K562 (cell line): Measurements from ENCODE around the gene WBP1L.

Experiments used
- CREB5 ChIP-seq: fragments of 250-450 bp; sonication (Bioruptor Pico); IDR thresholded peaks from 2 replicates; pipeline ENCODE4 v1.5.0; 2020; ENCODE audit warnings: mild to moderate bottlenecking
- CTCF ChIP-seq, 3 experiments: IDR thresholded peaks in 2 of 3; conservative IDR thresholded peaks in 1 of 3; 2 replicates each; pipeline ENCODE4 v1.5.1; 2011 to 2012; ENCODE audit warnings: low read length in 3 of 3, mild to moderate bottlenecking in 3 of 3, control low read depth in 2 of 3, improper control_type of control experiment in 1 of 3, inconsistent platforms in 1 of 3, low read depth in 1 of 3, mixed read lengths in 1 of 3, moderate library complexity in 1 of 3; ENCODE audit not compliant: insufficient read depth in 2 of 3
- HMBOX1 ChIP-seq: sonication (generic); IDR thresholded peaks from 2 replicates; pipeline ENCODE4 v1.6.1; 2016
- LEF1 ChIP-seq: fragments of 450-650 bp; IDR thresholded peaks from 2 replicates; pipeline ENCODE4 v1.6.1; 2016; ENCODE audit warnings: mild to moderate bottlenecking
- MTA2 ChIP-seq: fragments of 450-650 bp; IDR thresholded peaks from 2 replicates; pipeline ENCODE4 v1.6.1; 2016; ENCODE audit warnings: low read depth
- POLR2A ChIP-seq: fragments of 450-650 bp; conservative IDR thresholded peaks from 2 replicates; pipeline ENCODE4 v1.6.1; 2016
- POLR2AphosphoS5 ChIP-seq: IDR thresholded peaks from 2 replicates; pipeline ENCODE4 v1.6.1; 2011; ENCODE audit warnings: mild to moderate bottlenecking, low read depth, low read length, moderate library complexity; ENCODE audit not compliant: control insufficient read depth, insufficient read depth
- RFX1 ChIP-seq: fragments of 450-650 bp; IDR thresholded peaks from 2 replicates; pipeline ENCODE4 v1.6.1; 2016; ENCODE audit warnings: mild to moderate bottlenecking, moderate library complexity
- SPI1 ChIP-seq: IDR thresholded peaks from 2 replicates; pipeline ENCODE4 v1.6.1; 2011; ENCODE audit warnings: low read depth, low read length, control low read depth, borderline replicate concordance
- TFAP4 ChIP-seq: sonication (generic); formaldehyde crosslinking; IDR thresholded peaks from 2 replicates; pipeline ENCODE4 v1.8.0; 2022; ENCODE audit warnings: missing genetic modification reagents, mild to moderate bottlenecking, moderate library complexity, borderline replicate concordance
- ZNF311 ChIP-seq: fragments of 250-450 bp; sonication (Bioruptor Pico); IDR thresholded peaks from 2 replicates; pipeline ENCODE4 v1.4.0; 2020; ENCODE audit warnings: mild to moderate bottlenecking, moderate library complexity
- ZNF512 ChIP-seq: IDR thresholded peaks from 2 replicates; pipeline ENCODE4 v1.6.1; 2016; ENCODE audit warnings: missing genetic modification characterization, missing compliant biosample characterization
- ZNF766 ChIP-seq: fragments of 200-800 bp; sonication (Bioruptor generic); conservative IDR thresholded peaks from 2 replicates; pipeline ENCODE4 v1.6.1; 2016; ENCODE audit warnings: missing genetic modification characterization, missing compliant biosample characterization
- ZZZ3 ChIP-seq: fragments of 450-650 bp; IDR thresholded peaks from 2 replicates; pipeline ENCODE4 v1.6.1; 2016; ENCODE audit warnings: antibody characterized with exemption, mild to moderate bottlenecking, moderate library complexity

- TF ChIP-seq CREB5 (CRISPR knock-in tag) (no peak), POLR2A (no peak), POLR2AphosphoS5 (no peak), ZZZ3 (no peak), RFX1 (no peak), LEF1 (no peak), SPI1 (no peak), ZNF766 (CRISPR knock-in tag) (no peak), HMBOX1 (no peak), ZNF311 (no peak), MTA2 (no peak), TFAP4 (CRISPR knock-in tag) (no peak), CTCF (IDR thresholded peaks at IDR 0.05 in 2 of 3, conservative IDR thresholded peaks at IDR 0.05 in 1 of 3; ENCODE audit: insufficient read depth in 2 of 3, low read depth in 1 of 3, low read length in 3 of 3) (no peak), ZNF512 (tag) (no peak)
These were observed 101.7 kb downstream of the WBP1L start for GRCh38 chr10:102845352-102845902.
